GM18868 (cell line): ENCODE measurements around the gene CYP3A5.
"Not testable (repeated sequence)": the region's sequence is repeated elsewhere in the genome, so short reads cannot be mapped to it uniquely, and the experiment has no call there.

Source experiments
- ATAC-seq: cut with Tn5 transposase; IDR thresholded peaks from one replicate; pipeline ENCODE4 v1.9.1; 2021; ENCODE audit warnings: mild to moderate bottlenecking, moderate library complexity; ENCODE audit not compliant: unreplicated experiment

CYP3A5 gene

DNA sequence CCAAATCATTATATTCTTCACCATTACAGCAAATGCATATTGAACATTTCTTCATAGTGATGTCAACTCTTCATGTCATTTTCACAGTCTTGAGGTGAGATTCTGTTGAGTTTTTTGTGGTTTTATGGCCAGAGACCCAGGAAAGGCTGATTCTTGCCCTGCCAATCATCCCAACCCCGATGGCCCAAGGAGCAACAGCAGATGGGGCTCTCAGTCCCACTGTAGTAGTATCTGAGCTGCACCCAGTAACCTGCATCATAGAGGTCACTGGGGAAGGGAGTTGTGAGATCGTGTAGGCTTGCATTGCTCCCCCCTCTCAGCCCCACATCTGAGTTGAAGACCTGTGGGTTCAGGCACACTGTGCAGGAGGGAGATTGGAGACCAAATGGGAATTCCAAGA, 36.3 kb downstream of the CYP3A5 start:
- ATAC-seq: no peak

- ATAC-seq: no peak
Measured at GRCh38 chr7:99642027-99642426, 37.8 kb downstream of the CYP3A5 start.

GRCh38 chr7:99639267-99639666, 40.5 kb downstream of the CYP3A5 start:
- no peak for ATAC-seq

DNA sequence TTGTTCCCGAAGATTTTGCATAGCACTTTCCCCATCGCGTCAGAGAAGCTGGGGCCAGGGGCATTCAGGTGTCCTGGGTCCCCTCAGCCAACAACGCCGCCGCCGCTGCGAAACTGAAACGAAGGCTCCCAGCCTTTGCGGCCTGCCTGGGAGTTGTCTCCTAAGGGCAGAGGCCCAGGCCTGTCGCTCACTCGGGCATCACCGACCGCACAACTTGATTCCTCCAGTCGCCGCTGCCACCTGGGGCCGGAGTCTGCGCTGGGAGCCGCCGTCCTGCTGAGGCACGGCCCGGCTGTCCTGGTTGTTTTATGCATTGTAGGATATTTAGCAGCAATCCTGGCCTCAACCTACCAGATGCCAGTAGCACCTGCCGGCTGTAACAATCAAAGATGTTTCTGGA, 41.1 kb downstream of the CYP3A5 start:
- no peak for ATAC-seq

- ATAC-seq: not testable (repeated sequence)
Measured at GRCh38 chr7:99637414-99637813, 42.4 kb downstream of the CYP3A5 start.

GRCh38 chr7:99631295-99632109, 48.3 kb downstream of the CYP3A5 start:
- ATAC-seq: no peak

DNA sequence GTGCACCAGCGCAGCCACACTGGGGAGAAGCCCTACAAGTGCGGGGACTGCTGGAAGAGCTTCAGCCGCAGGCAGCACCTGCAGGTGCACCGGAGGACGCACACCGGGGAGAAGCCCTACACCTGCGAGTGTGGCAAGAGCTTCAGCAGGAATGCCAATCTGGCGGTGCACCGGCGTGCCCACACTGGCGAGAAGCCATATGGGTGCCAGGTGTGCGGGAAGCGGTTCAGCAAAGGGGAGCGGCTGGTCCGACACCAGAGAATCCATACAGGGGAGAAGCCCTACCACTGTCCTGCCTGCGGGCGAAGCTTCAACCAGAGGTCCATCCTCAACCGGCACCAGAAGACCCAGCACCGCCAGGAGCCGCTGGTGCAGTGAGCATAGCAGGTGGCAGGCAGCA, 50.2 kb downstream of the CYP3A5 start:
- no peak for ATAC-seq

DNA sequence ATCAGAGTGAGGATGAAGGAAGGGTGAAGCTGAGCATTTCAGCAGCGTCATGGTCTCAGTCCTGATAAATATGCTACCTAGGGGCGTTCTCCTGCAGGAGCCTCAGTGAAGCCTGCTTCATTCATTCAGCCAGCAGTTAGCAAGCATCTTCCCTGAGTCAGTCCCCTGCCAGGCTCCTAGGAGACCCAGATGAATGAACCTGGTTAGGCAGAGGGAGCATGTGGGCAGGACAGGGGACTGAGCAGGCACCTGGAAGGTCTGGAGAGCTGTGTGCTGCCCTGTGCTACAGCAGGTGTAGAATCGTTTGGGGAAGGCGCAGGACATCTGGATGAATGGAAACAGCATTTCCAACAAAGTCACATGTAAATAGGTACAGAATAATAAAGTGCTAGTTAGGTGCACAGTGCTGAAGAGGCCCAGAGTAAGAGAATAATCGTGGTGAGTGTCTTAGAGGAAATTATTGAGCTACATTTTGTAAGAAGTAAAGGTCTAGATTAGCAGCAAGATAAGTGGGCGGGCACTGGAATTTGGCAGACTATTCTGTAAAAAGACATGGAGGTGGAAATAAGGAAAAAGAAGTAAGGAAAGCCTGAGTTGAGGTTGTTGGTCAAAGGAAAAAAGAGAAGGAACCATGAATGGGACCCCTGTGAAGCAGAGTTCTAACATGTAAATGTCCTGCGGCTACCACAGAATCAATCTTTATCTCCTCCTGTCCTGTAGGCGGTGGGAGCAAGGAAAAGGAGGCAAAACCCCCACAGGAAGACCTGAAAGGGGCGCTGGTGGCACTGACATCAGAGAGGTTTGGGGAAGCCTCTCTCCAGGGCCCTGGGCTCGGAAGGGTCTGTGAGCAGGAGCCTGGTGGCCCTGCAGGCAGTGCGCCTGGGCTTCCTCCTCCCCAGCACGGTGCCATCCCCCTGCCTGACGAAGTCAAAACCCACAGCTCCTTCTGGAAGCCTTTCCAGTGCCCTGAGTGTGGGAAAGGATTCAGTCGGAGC, 51.0 kb downstream of the CYP3A5 start:
- ATAC-seq: no peak

DNA sequence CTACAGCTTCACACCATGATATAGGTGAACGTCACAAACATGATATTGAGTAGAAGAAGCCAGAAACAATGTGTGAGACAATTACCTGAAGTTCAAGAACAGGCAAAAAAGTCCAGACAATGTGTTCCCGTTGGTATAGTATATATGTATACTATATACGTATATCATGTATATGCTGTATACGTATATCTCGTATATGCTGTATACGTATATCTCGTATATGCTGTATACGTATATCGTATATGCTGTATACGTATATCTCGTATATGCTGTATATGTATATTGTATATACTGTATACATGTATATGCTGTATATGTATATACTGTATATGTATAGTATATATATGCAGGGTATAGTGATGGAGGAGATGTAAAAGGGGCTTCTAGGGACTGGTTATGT, 52.3 kb downstream of the CYP3A5 start:
- ATAC-seq: no peak

GRCh38 chr7:99626661-99627060, 53.1 kb downstream of the CYP3A5 start:
- ATAC-seq: no peak

DNA sequence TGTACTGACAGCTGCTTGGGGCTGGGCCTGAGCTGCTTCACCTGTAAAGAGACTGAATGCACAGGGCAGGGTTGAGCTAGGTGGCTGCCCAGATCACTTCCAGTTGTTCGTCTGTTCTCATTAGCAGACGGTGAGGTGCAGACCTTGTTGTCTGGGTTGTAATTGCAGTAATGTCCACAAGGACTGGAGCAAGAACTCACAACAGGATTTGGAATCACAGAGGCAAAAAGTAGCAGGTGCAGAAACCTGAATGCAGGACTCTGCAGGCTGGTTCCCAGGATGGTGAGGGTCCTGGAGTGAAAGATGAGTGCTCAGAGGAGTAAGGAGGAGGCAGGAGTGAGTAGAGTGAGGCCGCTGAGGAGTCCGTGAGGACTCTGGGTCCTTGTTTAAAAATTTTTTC, 53.8 kb downstream of the CYP3A5 start:
- no peak for ATAC-seq

- ATAC-seq: no peak
Measured at GRCh38 chr7:99625321-99625720, 54.5 kb downstream of the CYP3A5 start.

GRCh38 chr7:99624484-99624883, 55.3 kb downstream of the CYP3A5 start:
- no peak for ATAC-seq

DNA sequence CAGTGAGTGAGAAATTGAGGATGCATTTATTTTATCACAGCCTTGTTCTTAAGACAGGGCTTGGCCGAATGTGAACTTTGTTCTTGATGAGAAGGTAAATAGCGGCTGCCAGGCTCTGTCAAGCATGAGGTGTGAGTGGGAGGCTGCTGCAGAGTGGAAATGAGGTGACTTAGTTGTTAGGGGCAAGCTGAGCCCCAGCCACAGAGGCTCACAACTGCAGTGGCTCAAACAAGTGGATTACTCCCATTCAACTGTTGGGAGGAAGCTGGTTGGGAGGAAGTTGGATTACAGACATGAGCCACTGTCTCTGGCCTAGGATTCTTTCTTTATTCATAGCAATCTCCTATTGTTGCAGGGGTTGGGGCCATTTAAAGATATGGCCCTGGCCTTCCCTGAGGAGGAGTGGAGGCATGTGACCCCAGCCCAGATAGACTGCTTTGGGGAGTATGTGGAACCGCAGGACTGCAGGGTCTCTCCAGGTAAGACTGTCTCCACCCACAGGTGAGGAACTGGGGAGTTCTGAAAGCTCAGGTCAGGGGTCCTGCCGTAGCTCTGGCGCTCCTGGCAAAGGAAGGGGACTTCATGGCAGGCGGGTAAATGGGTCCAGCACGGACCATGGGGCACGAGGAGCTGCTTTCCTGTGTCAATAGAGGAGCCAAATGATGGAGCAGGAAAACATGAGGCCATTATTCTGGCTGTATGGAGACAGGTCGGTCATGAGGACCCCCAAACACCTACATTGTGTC, 55.9 kb downstream of the CYP3A5 start:
- ATAC-seq: no peak

DNA sequence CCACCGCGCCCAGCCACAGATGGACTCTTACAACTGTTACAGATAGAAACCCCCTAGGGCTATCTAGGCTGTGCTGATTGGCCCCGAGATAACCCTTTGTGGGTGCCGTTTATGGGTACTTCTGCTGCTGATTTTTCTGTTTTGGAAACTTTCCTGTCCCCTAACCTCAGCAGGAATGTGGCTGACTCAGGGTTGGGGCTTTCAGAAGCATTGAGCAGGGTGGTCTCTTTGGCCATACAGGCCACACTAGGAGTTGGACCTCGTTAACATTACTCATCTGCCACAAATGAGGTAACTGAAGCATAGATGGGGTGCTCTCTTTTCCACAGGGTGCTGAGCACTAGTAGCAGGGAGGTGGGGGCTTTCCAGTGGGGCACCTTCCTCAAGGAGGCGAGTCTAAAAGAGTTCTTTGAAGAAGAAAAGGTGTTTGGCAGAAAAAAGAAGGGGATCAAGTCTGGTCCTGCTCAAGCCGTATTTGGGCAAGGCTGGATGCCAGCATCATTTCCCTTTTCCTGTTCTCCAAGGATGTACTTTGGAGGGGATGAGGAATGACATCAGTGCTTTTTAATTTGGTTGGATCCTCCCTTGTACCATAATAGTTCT, 56.6 kb downstream of the CYP3A5 start:
- no peak for ATAC-seq

DNA sequence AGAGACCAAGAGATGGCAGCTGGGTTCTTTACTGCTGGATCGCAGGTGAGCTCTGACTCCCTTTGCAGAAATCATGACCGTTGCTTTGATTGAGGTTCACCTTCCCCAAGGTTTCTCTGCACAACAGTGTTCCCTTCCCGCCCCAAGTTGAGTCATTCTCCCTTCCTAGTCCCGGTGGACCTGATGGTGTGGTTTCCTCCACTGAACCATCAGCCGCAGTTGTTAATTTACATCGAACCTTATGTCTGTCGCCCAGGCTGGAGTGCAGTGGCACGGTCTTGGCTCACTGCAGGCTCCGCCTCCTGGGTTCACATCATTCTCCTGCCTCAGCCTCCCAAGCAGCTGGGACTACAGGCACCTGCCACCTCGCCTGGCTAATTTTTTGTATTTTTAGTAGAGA, 57.2 kb downstream of the CYP3A5 start:
- no peak for ATAC-seq

- no peak for ATAC-seq
Measured at GRCh38 chr7:99621271-99621670, 58.5 kb downstream of the CYP3A5 start.

- no peak for ATAC-seq
Measured at GRCh38 chr7:99619571-99620130, 60.1 kb downstream of the CYP3A5 start.

DNA sequence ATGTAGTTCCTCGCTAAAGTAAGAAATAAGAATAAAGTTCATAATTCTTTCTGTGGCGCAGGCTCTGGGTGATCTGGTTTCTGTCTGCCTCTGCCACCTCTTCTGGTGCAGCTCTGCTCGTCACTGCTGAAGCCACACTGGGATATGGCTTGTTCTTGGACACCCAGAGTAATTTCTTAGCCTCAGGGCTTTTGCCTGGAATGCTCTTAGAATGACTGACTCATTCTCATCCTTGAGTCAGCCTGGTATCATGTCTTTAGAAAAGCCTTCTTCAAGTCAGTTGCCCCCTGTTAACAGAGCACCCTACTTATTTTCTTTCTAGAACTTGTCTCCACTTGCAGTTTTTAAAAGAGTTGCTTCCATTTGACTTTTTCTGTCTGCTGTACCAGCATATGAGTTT, 61.1 kb downstream of the CYP3A5 start:
- ATAC-seq: no peak

- ATAC-seq: no peak
Measured at GRCh38 chr7:99617192-99617781, 62.5 kb downstream of the CYP3A5 start.
